Measurements from ENCODE around the gene CHIT1.

Gene CHIT1

GRCh38 chr1:203187689-203188264 is 41.7 kb downstream of the CHIT1 start:
- no peak for DNase-seq

GRCh38 chr1:203187304-203187685 is 42.2 kb downstream of the CHIT1 start:
- no peak for DNase-seq

GRCh38 chr1:203186446-203187303 is 42.8 kb downstream of the CHIT1 start, which contains the start of gene CHI3L1:
Gene CHI3L1, minus strand, starts transcription at chr1:203186704. Its CDS starts 81 bp downstream, at chr1:203186623.
- no peak for DNase-seq

GRCh38 chr1:203186091-203186445 is 43.4 kb downstream of the CHIT1 start:
- DNase-seq = no peak

GRCh38 chr1:203185585-203185984 is 43.9 kb downstream of the CHIT1 start:
- no peak for DNase-seq

GRCh38 chr1:203185061-203185461 is 44.4 kb downstream of the CHIT1 start:
- DNase-seq = no peak

- no peak for DNase-seq
These were observed 45.0 kb downstream of the CHIT1 start for GRCh38 chr1:203184467-203184866.

- no peak for DNase-seq
These were observed 45.6 kb downstream of the CHIT1 start for GRCh38 chr1:203183828-203184227.

- no peak for DNase-seq
These were observed 47.0 kb downstream of the CHIT1 start for GRCh38 chr1:203182387-203182953.

GRCh38 chr1:203181586-203182386 is 47.7 kb downstream of the CHIT1 start:
- no peak for DNase-seq

- no peak for DNase-seq
These were observed 48.7 kb downstream of the CHIT1 start for GRCh38 chr1:203180611-203181330.

- no peak for DNase-seq
These were observed 49.8 kb downstream of the CHIT1 start for GRCh38 chr1:203179667-203180005.

GRCh38 chr1:203178821-203179666 is 50.4 kb downstream of the CHIT1 start:
- no peak for DNase-seq

- DNase-seq = no peak
These were observed 51.4 kb downstream of the CHIT1 start for GRCh38 chr1:203178083-203178482.

- no peak for DNase-seq
These were observed 51.9 kb downstream of the CHIT1 start for GRCh38 chr1:203177470-203178039.

GRCh38 chr1:203177036-203177405 is 52.5 kb downstream of the CHIT1 start:
- DNase-seq = no peak

GRCh38 chr1:203176273-203177035 is 53.0 kb downstream of the CHIT1 start:
- no peak for DNase-seq

GRCh38 chr1:203175827-203176241 is 53.6 kb downstream of the CHIT1 start:
- DNase-seq = no peak

GRCh38 chr1:203175237-203175826 is 54.1 kb downstream of the CHIT1 start, which contains the start of gene MYBPH:
Gene MYBPH, minus strand, starts transcription at chr1:203175826. Its CDS starts 71 bp downstream, at chr1:203175755.
- DNase-seq = no peak

Data from NCI-H1417 treated with DMSO at 0.1 percent for 48 hours (cell line).